ENCODE results near the gene CDC42EP4.

CDC42EP4 gene

GRCh38 chr17:73301369-73301768 lies 10.4 kb downstream of the CDC42EP4 start (continued):
- no peak for TF ChIP-seq ZNF184 (tag by site-specific recombination; IDR thresholded peaks at IDR 0.05)
- TF ChIP-seq ZBTB1 (tag by site-specific recombination; IDR thresholded peaks at IDR 0.05), result no peak
- TF ChIP-seq ZNF571 (tag by site-specific recombination; IDR thresholded peaks at IDR 0.05), result no peak
- no peak for TF ChIP-seq ZNF629 (tag by site-specific recombination; IDR thresholded peaks at IDR 0.05)

- ChIA-PET CTCF (interaction anchor here (1.2 kb wide), 1 partner anchor 10 kb away, joined by 5 read pairs; no protein-coding TSS in a partner anchor), POLR2A (interaction anchor here (1.1 to 4.2 kb wide), 3 partner anchors 9 to 68 kb away, joined by 3 to 33 read pairs (median 6); partner anchors contain the start of gene CDC42EP4)
- no peak overlapping the region for H3K4me3 ChIP-seq (ENCODE audit: low read depth, low read length)
- no peak for TF ChIP-seq ZNF629 (tag by site-specific recombination; IDR thresholded peaks at IDR 0.05)
- TF ChIP-seq ZNF488 (tag by site-specific recombination; IDR thresholded peaks at IDR 0.05), result no peak
- H3K9me3 ChIP-seq (ENCODE audit: control insufficient read depth, insufficient read depth, low read depth, low read length), result no peaks in the 10 kb centered on the region
- H3K27ac ChIP-seq (ENCODE audit: extremely low read depth, low read depth, low read length), result no peak overlapping the region
- no peaks in the 10 kb centered on the region for H3K36me3 ChIP-seq (ENCODE audit: control insufficient read depth in 2 of 2, insufficient read depth in 1 of 2, low read length in 2 of 2)
- H3K4me1 ChIP-seq (ENCODE audit: control insufficient read depth, insufficient read depth, low read length), result peaks cover 9% of the 10 kb centered on the region
These were observed 11.4 kb downstream of the CDC42EP4 start for GRCh38 chr17:73300392-73300791.

- ChIA-PET POLR2A (interaction anchor here (0.7 to 4.2 kb wide), 3 partner anchors 13 to 705 kb away, joined by 3 to 33 read pairs (median 8); partner anchors contain the start of gene CDC42EP4), CTCF (interaction anchor here (0.7 to 1.6 kb wide), 5 partner anchors 12 to 1448 kb away, joined by 3 to 5 read pairs (median 4); no protein-coding TSS in a partner anchor)
- H3K4me3 ChIP-seq (ENCODE audit: low read depth, low read length), result no peak overlapping the region
- H3K27ac ChIP-seq (ENCODE audit: extremely low read depth, low read depth, low read length), result no peak overlapping the region
- H3K4me1 ChIP-seq (ENCODE audit: control insufficient read depth, insufficient read depth, low read length), result no peaks in the 10 kb centered on the region
- no peaks in the 10 kb centered on the region for H3K9me3 ChIP-seq (ENCODE audit: control insufficient read depth, insufficient read depth, low read depth, low read length)
- peaks cover 0 to 3% of the 10 kb centered on the region in 2 experiments; a peak in 2 of 3 replicates for H3K36me3 ChIP-seq (ENCODE audit: control insufficient read depth in 2 of 2, insufficient read depth in 1 of 2, low read length in 2 of 2)
- peak; percentile 89 for TF ChIP-seq GLIS1 (tag by site-specific recombination; IDR thresholded peaks at IDR 0.05)
- no peak for TF ChIP-seq ZBTB20 (tag by site-specific recombination; IDR thresholded peaks at IDR 0.05)
- no peak for TF ChIP-seq ZBTB44 (tag by site-specific recombination; IDR thresholded peaks at IDR 0.05)
- TF ChIP-seq ZNF155 (tag by site-specific recombination; IDR thresholded peaks at IDR 0.05), result no peak
- no peak for TF ChIP-seq PRDM10 (tag by site-specific recombination; IDR thresholded peaks at IDR 0.05)
- TF ChIP-seq ZNF701 (tag by site-specific recombination; IDR thresholded peaks at IDR 0.05), result no peak
- TF ChIP-seq MZF1 (tag by site-specific recombination; IDR thresholded peaks at IDR 0.05; ENCODE audit: borderline replicate concordance), result 0 out of 2 replicates have a peak, but pooled peaks have one; percentile 64
- no peak for TF ChIP-seq ZNF501 (tag by site-specific recombination; IDR thresholded peaks at IDR 0.05)
- no peak for TF ChIP-seq YY2 (tag by site-specific recombination; IDR thresholded peaks at IDR 0.05)
- no peak for TF ChIP-seq HOXD13 (CRISPR knock-in tag; IDR thresholded peaks at IDR 0.05; ENCODE audit: borderline replicate concordance)
- no peak for TF ChIP-seq ZNF704 (tag by site-specific recombination; IDR thresholded peaks at IDR 0.05)
- no peak for TF ChIP-seq ZSCAN16 (tag by site-specific recombination; IDR thresholded peaks at IDR 0.05)
- TF ChIP-seq ZNF280D (tag by site-specific recombination; IDR thresholded peaks at IDR 0.05), result no peak
- TF ChIP-seq BCL11B (tag by site-specific recombination; IDR thresholded peaks at IDR 0.05; ENCODE audit: low read depth), result no peak
- no peak for TF ChIP-seq ZNF292 (tag by site-specific recombination; IDR thresholded peaks at IDR 0.05; ENCODE audit: borderline replicate concordance, low read depth)
These were observed 13.6 kb downstream of the CDC42EP4 start for GRCh38 chr17:73297934-73298861.

Measured in HEK293 (cell line).